Measurements from ENCODE around the gene OR2V1.
"Not testable (repeated sequence)": the region's sequence is repeated elsewhere in the genome, so short reads cannot be mapped to it uniquely, and the experiment has no call there.

OR2V1 gene

GRCh38 chr5:181149806-181150733 lies 19.1 kb upstream of the OR2V1 start:
- CTCF ChIA-PET, result no interaction called here
- no peak for DNase-seq (ENCODE audit: extremely low spot score)
- POLR2A ChIA-PET, result no interaction called here
- TF ChIP-seq FOXK2 (IDR thresholded peaks at IDR 0.05) (no peak), TARDBP (IDR thresholded peaks at IDR 0.05) (no peak), PKNOX1 (IDR thresholded peaks at IDR 0.05) (no peak), SUZ12 (IDR thresholded peaks at IDR 0.05) (no peak), LEF1 (IDR thresholded peaks at IDR 0.05; ENCODE audit: borderline replicate concordance) (no peak), FOXA1 (IDR thresholded peaks at IDR 0.05) (no peak), ELF4 (IDR thresholded peaks at IDR 0.05) (no peak), L3MBTL2 (conservative IDR thresholded peaks at IDR 0.05) (no peak), CTBP1 (IDR thresholded peaks at IDR 0.05; ENCODE audit: borderline replicate concordance) (no peak), SP1 (IDR thresholded peaks at IDR 0.05) (no peak), ZNF384 (IDR thresholded peaks at IDR 0.05) (no peak), NFRKB (IDR thresholded peaks at IDR 0.05) (no peak), HDGF (IDR thresholded peaks at IDR 0.05; ENCODE audit: borderline replicate concordance) (no peak), FOXM1 (IDR thresholded peaks at IDR 0.05; ENCODE audit: borderline replicate concordance) (no peak), ARNT (IDR thresholded peaks at IDR 0.05) (no peak), BHLHE40 (IDR thresholded peaks at IDR 0.05; ENCODE audit: borderline replicate concordance) (no peak)

- no peak for TF ChIP-seq LEF1 (IDR thresholded peaks at IDR 0.05; ENCODE audit: borderline replicate concordance)
- no peak for TF ChIP-seq FOXK2 (IDR thresholded peaks at IDR 0.05)
- TF ChIP-seq SUZ12 (IDR thresholded peaks at IDR 0.05), result no peak
- TF ChIP-seq CTBP1 (IDR thresholded peaks at IDR 0.05; ENCODE audit: borderline replicate concordance), result no peak
- TF ChIP-seq SP1 (IDR thresholded peaks at IDR 0.05), result no peak
- no peak for TF ChIP-seq ZNF384 (IDR thresholded peaks at IDR 0.05)
- TF ChIP-seq ELF4 (IDR thresholded peaks at IDR 0.05), result no peak
- no peak for TF ChIP-seq PKNOX1 (IDR thresholded peaks at IDR 0.05)
- TF ChIP-seq L3MBTL2 (conservative IDR thresholded peaks at IDR 0.05), result no peak
- TF ChIP-seq NFRKB (IDR thresholded peaks at IDR 0.05), result no peak
- TF ChIP-seq FOXM1 (IDR thresholded peaks at IDR 0.05; ENCODE audit: borderline replicate concordance), result no peak
- TF ChIP-seq TARDBP (IDR thresholded peaks at IDR 0.05), result no peak
- TF ChIP-seq HDGF (IDR thresholded peaks at IDR 0.05; ENCODE audit: borderline replicate concordance), result no peak
- no peak for TF ChIP-seq ARNT (IDR thresholded peaks at IDR 0.05)
- TF ChIP-seq BHLHE40 (IDR thresholded peaks at IDR 0.05; ENCODE audit: borderline replicate concordance), result no peak
- TF ChIP-seq FOXA1 (IDR thresholded peaks at IDR 0.05), result no peak
- ChIA-PET POLR2A (no interaction called here), CTCF (no interaction called here)
- no peak for DNase-seq (ENCODE audit: extremely low spot score)
Measured at GRCh38 chr5:181149355-181149754, 18.4 kb upstream of the OR2V1 start.

GRCh38 chr5:181146927-181147636 lies 16.1 kb upstream of the OR2V1 start, which contains the start of gene OR2V2:
OR2V2 (plus strand) TSS chr5:181147586; CDS start chr5:181154943, 7,357 bp downstream.
- CTCF ChIA-PET; DNase-seq (ENCODE audit: extremely low spot score); POLR2A ChIA-PET: not testable (repeated sequence)

GRCh38 chr5:181145133-181145532 lies 14.2 kb upstream of the OR2V1 start:
- no peak for DNase-seq (ENCODE audit: extremely low spot score)
- CTCF ChIA-PET, result no interaction called here
- TF ChIP-seq TARDBP (IDR thresholded peaks at IDR 0.05) (no peak), ARNT (IDR thresholded peaks at IDR 0.05) (no peak), PKNOX1 (IDR thresholded peaks at IDR 0.05) (no peak), SP1 (IDR thresholded peaks at IDR 0.05) (no peak), LEF1 (IDR thresholded peaks at IDR 0.05; ENCODE audit: borderline replicate concordance) (no peak), ZNF384 (IDR thresholded peaks at IDR 0.05) (no peak), ELF4 (IDR thresholded peaks at IDR 0.05) (no peak), BHLHE40 (IDR thresholded peaks at IDR 0.05; ENCODE audit: borderline replicate concordance) (no peak), L3MBTL2 (conservative IDR thresholded peaks at IDR 0.05) (no peak), CTBP1 (IDR thresholded peaks at IDR 0.05; ENCODE audit: borderline replicate concordance) (no peak)
- POLR2A ChIA-PET, result no interaction called here

GRCh38 chr5:181142054-181142453 lies 11.1 kb upstream of the OR2V1 start:
- no peak for DNase-seq (ENCODE audit: extremely low spot score)
- ChIA-PET CTCF (no interaction called here), POLR2A (no interaction called here)
- no peak for TF ChIP-seq BHLHE40 (IDR thresholded peaks at IDR 0.05; ENCODE audit: borderline replicate concordance)
- TF ChIP-seq FOXM1 (IDR thresholded peaks at IDR 0.05; ENCODE audit: borderline replicate concordance), result no peak
- no peak for TF ChIP-seq PKNOX1 (IDR thresholded peaks at IDR 0.05)
- no peak for TF ChIP-seq ELF4 (IDR thresholded peaks at IDR 0.05)
- TF ChIP-seq ARNT (IDR thresholded peaks at IDR 0.05), result no peak
- no peak for TF ChIP-seq SP1 (IDR thresholded peaks at IDR 0.05)
- no peak for TF ChIP-seq L3MBTL2 (conservative IDR thresholded peaks at IDR 0.05)
- no peak for TF ChIP-seq FOXA1 (IDR thresholded peaks at IDR 0.05)
- TF ChIP-seq ZNF384 (IDR thresholded peaks at IDR 0.05), result no peak
- TF ChIP-seq LEF1 (IDR thresholded peaks at IDR 0.05; ENCODE audit: borderline replicate concordance), result no peak
- TF ChIP-seq CTBP1 (IDR thresholded peaks at IDR 0.05; ENCODE audit: borderline replicate concordance), result no peak
- no peak for TF ChIP-seq HDGF (IDR thresholded peaks at IDR 0.05; ENCODE audit: borderline replicate concordance)
- TF ChIP-seq SUZ12 (IDR thresholded peaks at IDR 0.05), result no peak
- no peak for TF ChIP-seq TARDBP (IDR thresholded peaks at IDR 0.05)
- no peak for TF ChIP-seq FOXK2 (IDR thresholded peaks at IDR 0.05)
- TF ChIP-seq NFRKB (IDR thresholded peaks at IDR 0.05), result no peak
